Natural killer cell (primary cell): Measurements from ENCODE around the gene SFXN2. TPM values are rescaled to one million over a fixed set of nuclear protein-coding genes. Genes with fewer than 3 reads are reported as not detected.
A peak's percentile ranks its signal among the peaks of the same experiment; 100 is the strongest.
"Not testable (repeated sequence)": the region's sequence is repeated elsewhere in the genome, so short reads cannot be mapped to it uniquely, and the experiment has no call there.

Source experiments
- ATAC-seq, 3 donors: fragments of 150-1000 bp in 2 of 3; fragments of 200-7000 bp in 1 of 3; cut with Tn5 transposase; 1 replicate in 1 of 3; 2 replicates in 2 of 3; pipeline ENCODE4 v1.10.0; 2021; ENCODE audit warnings: mild to moderate bottlenecking in 2 of 3, moderate library complexity in 2 of 3
- DNase-seq, 2 donors: peaks; one replicate each; pipeline versions ENCODE4 v3.0.0 to v3.0.0-alpha.2; 2013 to 2021; ENCODE audit warnings: mixed read lengths in 1 of 2
- H3K27ac ChIP-seq: one replicate; pipeline ENCODE4 v1.5.1; 2013; ENCODE audit warnings: mild to moderate bottlenecking, low read length
- H3K27me3 ChIP-seq: one replicate; pipeline ENCODE4 v1.6.1; 2013; ENCODE audit warnings: low read length; ENCODE audit not compliant: control insufficient read depth, insufficient read depth
- H3K36me3 ChIP-seq: one replicate; pipeline ENCODE4 v1.6.1; 2013; ENCODE audit warnings: low read length; ENCODE audit not compliant: control insufficient read depth, insufficient read depth
- H3K4me1 ChIP-seq: one replicate; pipeline ENCODE4 v1.6.1; 2013; ENCODE audit warnings: low read length; ENCODE audit not compliant: control insufficient read depth, insufficient read depth
- H3K4me3 ChIP-seq: one replicate; pipeline ENCODE4 v1.5.1; 2013; ENCODE audit warnings: low read length
- H3K9me3 ChIP-seq: one replicate; pipeline ENCODE4 v1.6.1; 2013; ENCODE audit warnings: low read length; ENCODE audit not compliant: control insufficient read depth, insufficient read depth
- H3K27ac Mint-ChIP-seq, 2 donors: one replicate each; pipeline ENCODE4 v1.8.0; 2022; ENCODE audit warnings: mild to moderate bottlenecking in 2 of 2, mixed read lengths in 2 of 2, moderate library complexity in 1 of 2
- H3K27me3 Mint-ChIP-seq, 2 donors: one replicate each; pipeline ENCODE4 v1.8.0; 2022; ENCODE audit warnings: low read depth in 2 of 2, mixed read lengths in 2 of 2
- H3K36me3 Mint-ChIP-seq: one replicate; pipeline ENCODE4 v1.8.0; 2022; ENCODE audit warnings: mixed read lengths
- H3K4me1 Mint-ChIP-seq, 2 donors: one replicate each; pipeline ENCODE4 v1.8.0; 2022; ENCODE audit warnings: mixed read lengths in 2 of 2
- H3K4me3 Mint-ChIP-seq: one replicate; pipeline ENCODE4 v1.8.0; 2022; ENCODE audit warnings: mild to moderate bottlenecking, moderate library complexity, mixed read lengths
- H3K9me3 Mint-ChIP-seq, 2 donors: one replicate each; pipeline ENCODE4 v1.8.0; 2022; ENCODE audit warnings: mixed read lengths in 2 of 2
- WGBS: methylation state at CpG from one replicate; pipeline ENCODE4 v1.1.7; 2013; ENCODE audit warnings: missing lambda C conversion rate; ENCODE audit not compliant: insufficient coverage; 5-methylcytosine and 5-hydroxymethylcytosine counted together
- intact Hi-C: fragments of 100-400 bp; cut with micrococcal nuclease; formaldehyde crosslinking; loops from one replicate; pipeline ENCODE4 v1.14.2; 2022
- total RNA-seq, 4 donors: library from RNA; stranded (reverse); fragments of 120-200 nt in 1 of 4; gene quantifications; one replicate each; pipeline versions ENCODE4 v1.2.3 to v1.2.4, GENCODE V29; 2013 to 2022
- TF ChIP-seq, protein P1 (sequence below): fragments of 200-600 bp; IDR thresholded peaks from one replicate; pipeline ENCODE4 v1.8.0; 2022; ENCODE audit warnings: antibody characterized with exemption

Gene SFXN2
- total RNA-seq, 3 donors from 2014 or later (not counting 1 experiment from before 2014, with no cell fraction given), result 4.8 to 8.0 (median 5.1) TPM

DNA sequence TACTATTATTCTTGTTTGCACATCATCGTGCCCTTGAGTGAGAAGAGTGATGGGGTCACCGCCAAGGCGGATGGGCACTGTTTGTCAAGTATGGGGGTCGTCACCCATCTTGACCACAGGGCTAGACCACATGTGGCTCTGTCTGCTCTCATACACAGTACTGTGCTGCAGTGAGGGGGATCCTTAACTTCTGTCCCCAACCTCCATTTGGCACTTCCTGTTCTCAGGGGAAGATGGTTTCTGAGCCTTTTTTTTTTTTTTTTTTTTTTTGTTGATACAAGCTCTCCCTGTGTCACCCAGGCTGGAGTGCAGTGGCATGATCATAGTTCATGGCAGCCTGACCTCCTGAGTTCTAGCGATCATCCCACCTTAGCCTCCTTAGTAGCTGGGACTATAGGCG lies 42.9 kb downstream of the SFXN2 start:
- H3K4me1 Mint-ChIP-seq, result peaks cover 48 to 50% of the 10 kb centered on the region in 2 donors
- peaks cover 0 to 3% of the 10 kb centered on the region in 2 donors for H3K9me3 Mint-ChIP-seq
- no peaks in the 10 kb centered on the region for H3K36me3 Mint-ChIP-seq
- no peak for ATAC-seq
- WGBS, result 74% methylated on average over 6 of the region's 6 CpGs
- peaks cover 16% of the 10 kb centered on the region for H3K4me1 ChIP-seq
- peak overlapping the region; percentile 43 to 74 for H3K27ac Mint-ChIP-seq
- no peak overlapping the region for H3K4me3 Mint-ChIP-seq
- no peaks in the 10 kb centered on the region for H3K9me3 ChIP-seq
- no peaks in the 10 kb centered on the region for H3K36me3 ChIP-seq
- no peaks in the 10 kb centered on the region for H3K27me3 Mint-ChIP-seq
- no peak overlapping the region for H3K4me3 ChIP-seq
- H3K27ac ChIP-seq, result no peak overlapping the region
- intact Hi-C loops, result no loop called here
- TF ChIP-seq, protein P1, sequence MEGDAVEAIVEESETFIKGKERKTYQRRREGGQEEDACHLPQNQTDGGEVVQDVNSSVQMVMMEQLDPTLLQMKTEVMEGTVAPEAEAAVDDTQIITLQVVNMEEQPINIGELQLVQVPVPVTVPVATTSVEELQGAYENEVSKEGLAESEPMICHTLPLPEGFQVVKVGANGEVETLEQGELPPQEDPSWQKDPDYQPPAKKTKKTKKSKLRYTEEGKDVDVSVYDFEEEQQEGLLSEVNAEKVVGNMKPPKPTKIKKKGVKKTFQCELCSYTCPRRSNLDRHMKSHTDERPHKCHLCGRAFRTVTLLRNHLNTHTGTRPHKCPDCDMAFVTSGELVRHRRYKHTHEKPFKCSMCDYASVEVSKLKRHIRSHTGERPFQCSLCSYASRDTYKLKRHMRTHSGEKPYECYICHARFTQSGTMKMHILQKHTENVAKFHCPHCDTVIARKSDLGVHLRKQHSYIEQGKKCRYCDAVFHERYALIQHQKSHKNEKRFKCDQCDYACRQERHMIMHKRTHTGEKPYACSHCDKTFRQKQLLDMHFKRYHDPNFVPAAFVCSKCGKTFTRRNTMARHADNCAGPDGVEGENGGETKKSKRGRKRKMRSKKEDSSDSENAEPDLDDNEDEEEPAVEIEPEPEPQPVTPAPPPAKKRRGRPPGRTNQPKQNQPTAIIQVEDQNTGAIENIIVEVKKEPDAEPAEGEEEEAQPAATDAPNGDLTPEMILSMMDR, result no peak
- no peaks in the 10 kb centered on the region for H3K27me3 ChIP-seq
- no peak for DNase-seq

DNA sequence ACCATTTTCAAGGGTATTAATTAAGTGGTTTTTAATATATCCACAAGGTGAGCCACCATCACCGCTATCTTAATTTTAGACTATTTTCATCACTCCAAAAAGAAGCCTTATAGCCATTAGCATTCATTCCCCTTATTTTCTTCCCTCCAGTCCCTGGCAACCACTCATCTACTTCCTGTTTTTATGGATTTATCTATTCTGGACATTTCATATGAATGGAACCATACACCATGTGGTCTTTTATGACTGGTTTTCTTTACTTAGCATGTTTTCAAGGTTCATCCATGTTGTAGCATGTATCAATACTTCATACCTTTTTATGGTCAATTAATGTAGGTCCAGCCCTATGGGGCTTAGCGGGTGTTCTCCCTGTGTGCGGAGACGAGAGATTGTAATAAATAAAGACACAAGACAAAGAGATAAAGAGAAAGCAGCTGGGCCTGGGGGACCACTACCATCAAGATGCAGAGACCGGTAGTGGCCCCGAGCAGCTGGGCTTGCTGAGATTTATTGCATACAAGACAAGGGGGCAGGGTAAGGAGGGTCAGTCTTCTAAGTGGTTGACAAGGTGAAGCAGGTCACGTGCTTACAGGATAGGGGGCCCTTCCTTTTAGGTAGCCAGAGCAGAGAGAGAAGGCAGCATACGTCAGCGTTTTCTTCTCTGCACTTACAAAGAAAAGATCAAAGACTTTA lies 44.0 kb downstream of the SFXN2 start:
- intact Hi-C loops, result no loop called here
- H3K27me3 ChIP-seq, result no peaks in the 10 kb centered on the region
- DNase-seq, result no peak
- TF ChIP-seq, protein P1, result no peak
- 87% methylated on average over 9 of the region's 9 CpGs for WGBS
- H3K4me3 Mint-ChIP-seq, result no peak overlapping the region
- H3K27me3 Mint-ChIP-seq, result no peaks in the 10 kb centered on the region
- H3K4me1 ChIP-seq, result peaks cover 6% of the 10 kb centered on the region
- H3K36me3 ChIP-seq, result peaks cover 1% of the 10 kb centered on the region
- no peak for ATAC-seq
- H3K4me3 ChIP-seq, result no peak overlapping the region
- H3K4me1 Mint-ChIP-seq, result peaks cover 43 to 46% of the 10 kb centered on the region in 2 donors
- no peak overlapping the region for H3K27ac ChIP-seq
- no peaks in the 10 kb centered on the region for H3K9me3 ChIP-seq
- peak overlapping the region; percentile 1 to 74 for H3K27ac Mint-ChIP-seq
- peaks cover 0 to 3% of the 10 kb centered on the region in 2 donors for H3K9me3 Mint-ChIP-seq
- no peaks in the 10 kb centered on the region for H3K36me3 Mint-ChIP-seq

DNA sequence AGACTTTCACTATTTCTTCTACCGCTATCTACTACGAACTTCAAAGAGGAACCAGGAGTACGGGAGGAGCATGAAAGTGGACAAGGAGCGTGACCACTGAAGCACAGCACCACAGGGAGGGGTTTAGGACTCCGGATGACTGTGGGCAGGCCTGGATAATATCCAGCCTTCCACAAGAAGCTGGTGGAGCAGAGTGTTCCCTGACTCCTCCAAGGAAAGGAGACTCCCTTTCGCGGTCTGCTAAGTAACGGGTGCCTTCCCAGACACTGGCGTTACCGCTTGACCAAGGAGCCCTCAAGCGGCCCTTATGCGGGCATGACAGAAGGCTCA lies 44.5 kb downstream of the SFXN2 start:
- H3K4me3 ChIP-seq, H3K9me3 Mint-ChIP-seq, H3K4me3 Mint-ChIP-seq, H3K27ac ChIP-seq, H3K27me3 ChIP-seq, H3K9me3 ChIP-seq, H3K36me3 Mint-ChIP-seq, H3K27me3 Mint-ChIP-seq, ATAC-seq, DNase-seq, H3K4me1 ChIP-seq, H3K36me3 ChIP-seq, intact Hi-C loops: not testable (repeated sequence)
- peak overlapping the region; percentile 1 to 74 for H3K27ac Mint-ChIP-seq
- H3K4me1 Mint-ChIP-seq, result peaks cover 40 to 41% of the 10 kb centered on the region in 2 donors
- 46% methylated on average over 5 of the region's 12 CpGs for WGBS

DNA sequence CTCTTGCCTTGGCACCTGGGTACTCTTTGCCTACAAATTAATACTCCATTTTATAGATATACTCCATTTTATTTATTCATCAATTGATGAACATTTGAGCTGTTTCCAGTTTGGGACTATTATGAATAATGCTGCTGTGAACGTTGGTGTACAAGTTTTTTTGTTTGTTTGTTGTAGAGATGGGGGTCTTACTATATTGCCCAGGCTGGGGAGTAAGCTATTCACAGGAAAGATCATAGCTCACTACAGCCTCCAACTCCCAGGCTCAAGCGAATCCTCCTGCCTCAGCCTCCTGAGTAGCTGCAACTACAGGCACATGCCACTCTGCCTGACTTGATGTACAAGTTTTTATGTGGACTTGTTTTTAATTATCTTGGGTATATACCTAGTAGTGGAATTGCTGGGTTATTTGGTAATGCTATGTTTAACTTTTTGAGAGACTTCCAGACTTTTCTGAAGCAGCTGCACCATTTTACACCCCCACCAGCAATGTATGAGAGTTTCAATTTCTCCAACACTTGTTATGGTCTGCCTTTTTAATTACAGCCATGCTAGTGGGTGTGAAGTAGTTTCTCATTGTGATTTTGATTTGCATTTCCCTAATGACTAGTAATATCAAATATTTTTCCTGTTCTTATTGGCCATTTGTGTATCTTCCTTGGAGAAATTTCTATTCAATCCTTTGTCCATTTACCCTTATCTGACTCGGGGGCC lies 45.2 kb downstream of the SFXN2 start:
- H3K27ac Mint-ChIP-seq, result peak overlapping the region; percentile 53 to 54
- peaks cover 3% of the 10 kb centered on the region for H3K36me3 ChIP-seq
- peaks cover 46 to 47% of the 10 kb centered on the region in 2 donors for H3K4me1 Mint-ChIP-seq
- no peaks in the 10 kb centered on the region for H3K9me3 ChIP-seq
- H3K27me3 ChIP-seq, result no peaks in the 10 kb centered on the region
- DNase-seq (no peak), ATAC-seq (no peak)
- no peaks in the 10 kb centered on the region for H3K27me3 Mint-ChIP-seq
- H3K4me3 Mint-ChIP-seq, result no peak overlapping the region
- H3K9me3 Mint-ChIP-seq, result peaks cover 0 to 3% of the 10 kb centered on the region in 2 donors
- intact Hi-C loops, result no loop called here
- H3K4me3 ChIP-seq, result no peak overlapping the region
- TF ChIP-seq, protein P1, result no peak
- 86% methylated on average over 2 of the region's 3 CpGs for WGBS
- H3K36me3 Mint-ChIP-seq, result no peaks in the 10 kb centered on the region
- H3K27ac ChIP-seq, result no peak overlapping the region
- H3K4me1 ChIP-seq, result peaks cover 6% of the 10 kb centered on the region
